GM08714 (cell line): ENCODE results near the gene ZNF121.
A peak's percentile ranks its signal among the peaks of the same experiment; 100 is the strongest.
"Not testable (repeated sequence)": the region's sequence is repeated elsewhere in the genome, so short reads cannot be mapped to it uniquely, and the experiment has no call there.

Experiments
- H3K4me3 ChIP-seq: fragments of 200-500 bp; sonication (Bioruptor generic); 2 replicates; pipeline ENCODE4 v1.5.1; 2014; ENCODE audit warnings: mild to moderate bottlenecking, low read length, inconsistent platforms
- ZNF274 ChIP-seq: IDR thresholded peaks from 2 replicates; pipeline ENCODE4 v1.6.1; 2012; ENCODE audit warnings: mild to moderate bottlenecking, low read depth, low read length

The ZNF121 gene

DNA sequence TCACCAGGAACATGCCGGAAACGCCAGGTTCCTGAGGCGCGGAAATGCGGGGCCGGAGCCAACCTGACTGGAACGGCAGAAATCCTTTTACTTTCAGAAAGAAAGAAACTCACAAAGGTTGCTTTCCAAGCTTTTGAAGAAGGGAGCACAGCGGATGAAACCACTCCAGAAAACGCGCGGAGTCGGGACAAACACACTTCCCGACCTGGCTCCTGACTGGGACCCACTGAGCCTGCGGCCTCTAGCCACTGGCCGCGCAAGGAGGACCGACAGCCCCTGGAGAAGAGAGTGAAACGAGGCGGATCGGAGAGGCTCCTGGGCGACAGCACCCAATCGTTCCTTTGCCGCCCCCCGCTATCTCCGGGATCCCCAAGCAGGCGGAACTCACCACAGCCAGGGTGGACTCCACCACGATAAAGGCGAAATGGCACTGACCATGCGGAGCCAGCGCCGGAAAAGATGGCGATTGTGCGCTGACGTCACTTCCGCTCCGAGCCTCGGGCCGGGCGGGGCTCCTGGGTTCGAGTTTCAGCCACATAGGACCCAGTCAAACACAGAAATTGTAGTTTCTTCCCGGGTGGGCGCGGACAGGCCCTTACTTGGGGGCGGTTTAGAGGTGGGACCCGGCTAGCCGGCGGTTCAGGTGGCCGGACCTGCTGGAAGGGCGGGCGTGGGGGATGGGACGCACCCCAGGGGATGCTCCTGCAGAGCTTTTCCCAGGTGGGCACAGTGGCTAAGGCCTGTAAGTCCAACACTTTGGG is at the start of gene ZNF121:
Gene ZNF121, minus strand, starts transcription at position 432 of the 761 bp plus-strand sequence. CDS start 16,407 bp downstream, outside the sequence.
- peak within 1 kb of the TSS; percentile 94 for H3K4me3 ChIP-seq
- no peak for TF ChIP-seq ZNF274

DNA sequence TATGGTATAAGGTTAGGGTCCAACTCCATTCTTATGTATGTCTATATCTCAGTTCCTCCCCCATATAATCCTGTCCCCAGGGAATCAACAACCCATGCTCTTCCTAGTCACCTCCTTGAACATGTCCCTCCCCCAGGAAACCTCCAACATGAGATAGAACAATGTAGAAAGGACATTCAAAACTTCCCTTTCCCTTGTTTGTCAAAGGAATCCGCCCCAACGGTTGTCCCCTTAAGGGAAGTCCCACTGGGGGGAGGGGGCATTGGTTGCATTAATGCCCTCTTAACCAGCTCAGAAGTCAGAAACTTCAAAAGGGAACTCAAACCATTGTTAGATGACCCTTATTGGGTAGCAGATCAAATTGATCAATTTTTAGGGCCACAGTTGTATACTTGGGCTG is 43.6 kb upstream of the ZNF121 start:
- H3K4me3 ChIP-seq: no peak overlapping the region
- no peak for TF ChIP-seq ZNF274

DNA sequence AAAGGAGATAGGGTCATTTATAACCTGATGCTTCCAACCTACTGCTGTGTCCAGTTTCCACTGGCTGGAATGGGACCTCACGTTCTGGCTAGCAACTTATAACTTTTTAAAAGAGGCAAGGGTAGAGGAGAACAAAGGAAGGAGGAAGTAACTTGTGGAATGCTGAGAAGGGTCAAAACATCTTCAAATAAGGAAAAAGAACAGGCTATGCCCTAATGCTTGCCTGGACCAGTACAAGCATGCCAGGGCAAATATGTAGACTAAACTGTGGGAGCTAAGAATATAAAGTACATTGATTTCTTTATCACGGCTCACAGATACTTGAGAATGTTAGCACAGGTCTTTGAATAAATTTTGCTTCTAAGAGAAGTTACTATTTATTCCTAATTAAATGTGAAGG is 38.2 kb upstream of the ZNF121 start:
- peak overlapping the region; percentile 28; the same call in 1 of the 2 replicates for H3K4me3 ChIP-seq

DNA sequence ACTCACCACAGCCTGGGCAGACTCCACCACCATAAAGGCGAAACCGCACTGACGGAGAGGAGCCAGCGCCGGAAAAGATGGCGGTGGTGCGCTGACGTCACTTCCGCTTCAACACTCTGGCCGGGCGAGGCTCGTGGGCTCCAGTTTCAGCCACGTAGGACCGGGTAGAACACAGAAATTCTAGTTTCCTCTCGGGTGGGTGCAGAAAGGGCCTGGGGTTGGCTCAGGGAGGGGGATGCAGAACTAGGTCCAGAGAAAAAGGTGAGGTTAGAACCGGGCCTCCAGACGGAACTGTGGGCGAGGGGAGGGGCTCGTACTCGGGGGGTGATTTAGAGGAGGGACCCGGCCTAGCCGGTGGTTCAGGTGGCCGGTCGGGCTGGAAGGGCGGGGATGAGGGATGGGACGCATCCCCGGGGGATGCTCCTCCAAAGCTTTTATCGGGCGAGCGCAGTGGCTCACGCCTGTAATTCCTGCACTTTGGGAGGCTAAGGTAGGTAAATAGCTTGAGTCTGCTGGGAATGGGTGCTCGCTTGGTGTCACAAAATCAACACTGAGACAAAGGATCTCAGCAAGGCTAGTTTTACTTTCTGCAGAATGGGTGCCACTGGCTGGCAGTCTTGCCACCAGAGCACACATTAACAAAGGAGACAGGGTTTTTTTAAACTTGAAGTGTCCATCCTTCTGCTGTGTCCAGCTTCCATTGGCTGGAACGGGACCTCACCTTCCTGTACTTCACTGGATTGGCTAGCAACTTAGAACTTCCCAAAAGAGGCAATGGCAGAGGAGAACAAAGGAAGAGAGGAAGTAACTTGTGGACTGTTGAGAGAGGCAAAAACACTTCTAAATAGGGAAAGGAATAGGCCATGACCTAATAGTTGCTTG is 37.1 kb upstream of the ZNF121 start, which contains the start of gene ZNF561:
Gene ZNF561, minus strand, starts transcription at position 77 of the 882 bp plus-strand sequence. CDS start 1,776 bp downstream, outside the sequence.
- H3K4me3 ChIP-seq: peak within 1 kb of the TSS; percentile 70
- TF ChIP-seq ZNF274: no peak

More for the DNA sequence above, 38.2 kb upstream of the ZNF121 start:
- TF ChIP-seq ZNF274: no peak

DNA sequence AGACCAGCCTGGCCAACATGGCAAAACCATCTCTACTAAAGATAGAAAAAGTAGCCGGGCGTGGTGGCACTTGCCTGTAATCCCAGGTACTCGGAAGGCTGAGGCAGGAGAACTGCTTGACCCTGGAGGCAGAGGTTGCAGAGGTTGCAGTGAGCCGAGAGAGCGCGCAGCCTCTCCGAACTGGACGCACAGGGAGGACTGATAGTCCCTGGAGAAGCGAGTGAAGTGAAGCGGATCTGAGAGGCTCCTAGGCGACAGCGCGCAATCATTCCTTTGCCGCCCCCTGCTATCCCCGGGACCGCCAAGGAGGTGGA is 36.5 kb upstream of the ZNF121 start:
- H3K4me3 ChIP-seq: peak overlapping the region; percentile 70

DNA sequence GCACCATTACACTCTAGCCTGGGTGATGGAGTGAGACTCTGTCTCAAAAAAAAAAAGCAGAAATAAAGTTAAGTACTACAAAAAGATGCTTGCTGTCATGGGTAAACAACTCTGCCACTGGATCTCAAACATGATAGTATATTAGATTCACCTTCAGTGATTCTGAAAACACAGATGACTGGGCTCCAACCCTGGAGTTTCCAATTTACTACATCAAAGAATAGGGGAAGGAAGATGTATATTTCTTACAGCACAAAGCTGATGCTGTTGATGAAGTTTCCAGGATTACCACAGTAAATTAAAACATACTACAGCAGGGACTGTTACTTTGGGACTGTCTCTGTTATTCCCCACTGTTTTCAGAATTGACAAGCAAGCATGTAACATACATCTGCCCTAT is 31.5 kb upstream of the ZNF121 start:
- no peak for TF ChIP-seq ZNF274
- H3K4me3 ChIP-seq: no peak overlapping the region

More for the DNA sequence above, 36.5 kb upstream of the ZNF121 start:
- no peak for TF ChIP-seq ZNF274

DNA sequence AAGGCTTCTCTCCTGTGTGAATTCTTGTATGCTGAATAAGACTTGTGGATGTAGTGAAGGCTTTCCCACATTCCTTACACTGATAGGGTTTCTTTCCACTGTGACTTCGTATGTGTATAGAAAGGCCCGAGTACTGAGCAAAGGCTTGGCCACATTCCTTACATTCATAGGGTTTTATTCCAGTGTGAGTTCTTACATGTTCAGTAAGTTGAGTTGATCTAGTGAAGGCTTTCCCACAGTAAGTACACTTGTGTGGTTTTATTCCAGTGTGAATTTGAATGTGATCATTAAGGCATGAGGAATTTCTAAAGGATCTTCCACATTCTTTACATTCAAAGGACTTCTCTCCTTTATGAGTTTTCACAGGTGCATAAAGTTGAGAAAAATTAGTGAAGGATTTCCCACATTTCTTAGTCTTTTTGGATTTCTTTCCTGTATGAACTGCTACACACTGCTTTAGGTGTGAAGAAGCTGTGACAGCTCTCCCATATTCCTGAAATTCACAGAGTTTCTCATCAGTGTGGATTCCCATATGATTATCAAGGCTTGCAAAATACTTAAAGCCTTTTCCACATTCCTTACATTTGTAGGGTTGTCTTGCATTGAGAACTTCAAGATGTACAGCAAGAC is 26.3 kb upstream of the ZNF121 start:
- no peak for TF ChIP-seq ZNF274
- no peak overlapping the region for H3K4me3 ChIP-seq

DNA sequence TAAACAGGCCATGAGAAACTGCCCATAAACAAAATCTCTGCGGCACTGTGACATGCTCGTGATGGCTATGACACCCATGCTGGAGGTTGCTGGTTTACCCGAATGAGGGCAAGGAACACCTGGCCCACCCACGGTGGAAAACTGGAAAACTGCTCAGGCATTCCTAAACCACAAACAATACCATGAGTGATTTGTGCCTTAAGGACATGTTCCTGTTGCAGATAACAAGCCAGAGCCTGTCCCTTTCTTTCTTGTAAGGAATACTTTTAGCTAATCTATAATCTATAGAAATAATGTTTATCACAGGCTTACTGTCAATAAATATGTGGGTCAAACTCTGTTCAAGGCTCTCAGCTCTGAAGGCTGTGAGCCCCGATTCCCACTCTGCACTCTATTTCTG is 24.6 kb upstream of the ZNF121 start:
- TF ChIP-seq ZNF274: no peak
- H3K4me3 ChIP-seq: no peak overlapping the region

DNA sequence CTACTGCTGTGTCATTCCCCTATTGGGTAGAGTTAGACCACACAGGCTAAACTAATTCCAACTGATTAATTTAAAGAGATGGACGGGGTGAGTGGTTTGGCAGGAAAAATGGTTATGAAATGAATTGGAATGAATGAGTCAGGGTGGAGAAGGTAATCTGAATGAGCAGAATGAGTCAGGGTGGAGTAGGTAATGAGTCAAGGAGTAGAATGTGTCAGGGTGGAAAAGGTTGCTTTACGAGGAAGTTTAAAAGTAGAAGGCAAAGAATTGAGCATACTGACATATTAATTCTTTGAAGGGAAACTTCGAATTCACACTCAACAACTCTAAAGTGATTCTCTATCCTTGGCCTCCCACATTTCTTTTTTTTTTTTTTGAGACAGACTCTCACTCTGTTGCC is 12.7 kb upstream of the ZNF121 start:
- no peak overlapping the region for H3K4me3 ChIP-seq
- no peak for TF ChIP-seq ZNF274

DNA sequence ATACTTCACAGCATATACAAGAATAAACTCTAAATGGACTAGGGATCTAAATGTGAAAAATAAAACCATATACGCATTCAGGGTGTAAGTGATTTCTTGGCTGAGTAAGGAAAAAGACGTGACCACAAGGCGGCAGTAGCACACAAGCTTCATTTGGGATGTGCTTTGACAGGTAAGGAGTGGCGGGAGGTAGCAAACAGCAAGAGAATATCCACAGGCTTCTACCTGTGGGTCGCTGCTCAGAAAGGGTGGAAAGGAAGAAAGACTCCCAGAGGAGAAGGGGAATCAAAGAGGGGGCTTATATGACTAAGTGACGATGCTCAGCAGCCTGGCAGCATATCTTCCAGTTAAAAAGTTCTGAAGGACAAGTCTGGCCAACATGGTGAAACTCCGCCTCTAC is 2.5 kb upstream of the ZNF121 start:
- no peak overlapping the region for H3K4me3 ChIP-seq
- TF ChIP-seq ZNF274: no peak

DNA sequence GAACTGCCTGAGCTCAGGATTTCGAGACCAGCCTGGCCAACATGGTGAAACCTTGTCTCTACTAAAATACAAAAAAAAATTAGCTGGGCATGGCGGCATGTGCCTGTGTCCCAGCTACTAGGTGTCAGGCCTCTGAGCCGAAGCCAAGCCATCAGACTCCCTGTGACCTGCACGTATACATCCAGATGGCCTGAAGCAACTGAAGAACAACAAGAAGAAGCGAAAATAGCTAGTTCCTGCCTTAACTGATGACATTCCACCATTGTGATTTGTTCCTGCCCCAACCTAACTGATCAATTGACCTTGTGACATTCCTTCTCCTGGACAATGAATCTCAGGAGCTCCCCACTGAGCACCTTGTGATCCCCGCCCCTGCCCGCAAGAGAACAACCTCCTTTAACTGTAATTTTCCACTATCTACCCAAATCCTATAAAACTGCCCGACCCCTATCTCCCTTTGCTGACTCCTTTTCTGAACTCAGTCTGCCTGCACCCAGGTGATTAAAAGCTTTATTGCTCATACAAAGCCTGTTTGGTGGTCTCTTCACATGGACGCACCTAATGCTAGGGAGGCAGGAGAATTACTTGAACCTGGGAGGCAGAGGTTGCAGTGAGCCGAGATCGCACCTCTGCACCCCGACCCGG is 2.1 kb downstream of the ZNF121 start:
- not testable (repeated sequence) for H3K4me3 ChIP-seq

DNA sequence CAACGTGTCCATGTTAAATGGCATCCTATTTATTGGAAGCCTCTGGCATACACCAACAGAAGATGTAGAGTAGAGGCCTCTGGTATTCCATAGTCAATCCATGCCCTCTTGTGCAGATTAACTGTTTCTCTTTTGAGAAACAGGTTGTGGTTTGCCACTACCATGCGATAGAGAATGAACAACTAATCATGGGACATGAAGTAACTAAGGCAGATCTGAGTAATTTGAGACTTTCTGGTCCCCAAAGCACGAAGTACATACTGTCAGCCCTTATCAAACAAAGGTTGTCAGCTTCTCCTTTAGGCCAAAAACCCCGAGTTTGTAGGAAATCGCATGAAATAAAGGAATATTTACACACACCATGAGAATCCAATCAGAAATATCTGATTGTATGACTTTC is 3.6 kb downstream of the ZNF121 start:
- TF ChIP-seq ZNF274: no peak
- H3K4me3 ChIP-seq: no peak overlapping the region

DNA sequence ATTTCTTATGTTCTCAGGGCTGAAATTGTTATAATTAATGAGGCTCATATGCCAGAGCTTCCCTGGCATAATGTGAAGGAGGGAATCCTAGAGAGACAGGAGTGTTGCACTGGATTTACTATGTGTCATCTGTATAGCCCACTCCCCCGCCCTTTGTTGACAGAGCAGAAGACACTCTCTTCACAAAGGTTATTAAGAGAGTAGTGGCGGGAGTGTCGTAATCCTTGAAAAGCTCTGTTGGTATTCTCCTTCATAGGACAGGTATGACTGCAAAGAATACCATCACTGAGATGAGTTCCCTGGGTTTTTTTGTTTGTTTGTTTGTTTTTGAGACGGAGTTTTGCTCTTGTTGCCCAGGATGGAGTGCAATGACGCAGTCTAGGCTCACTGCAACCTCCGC is 14.0 kb downstream of the ZNF121 start:
- TF ChIP-seq ZNF274: no peak
- no peak overlapping the region for H3K4me3 ChIP-seq

DNA sequence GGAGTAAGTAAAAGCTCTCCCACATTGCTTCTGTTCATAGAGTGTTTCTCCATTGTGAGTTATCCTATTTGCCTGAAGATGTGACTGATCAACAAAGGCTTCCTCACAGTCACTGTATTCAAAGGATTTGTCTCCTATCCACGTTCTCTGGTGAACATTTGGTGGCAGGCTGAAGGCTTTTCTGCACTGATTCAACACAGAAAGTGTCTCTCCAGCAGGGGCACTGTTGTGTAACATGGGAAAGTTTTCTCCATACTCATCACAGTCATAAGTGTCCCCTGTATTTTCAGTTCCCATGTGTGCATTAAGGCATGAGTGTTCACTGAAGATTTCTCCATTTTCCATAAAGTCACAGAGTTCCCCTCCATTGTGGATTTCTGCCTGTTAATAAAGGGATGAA is 17.6 kb downstream of the ZNF121 start:
- 0 out of 2 replicates have a peak, but pooled peaks have one; percentile 9 for TF ChIP-seq ZNF274
- no peak overlapping the region for H3K4me3 ChIP-seq
